ENCODE data around the gene XBP1. TPM values are rescaled to one million over a fixed set of nuclear protein-coding genes. Genes with fewer than 3 reads are reported as not detected.
"Not testable (repeated sequence)": the region's sequence is repeated elsewhere in the genome, so short reads cannot be mapped to it uniquely, and the experiment has no call there.

Gene XBP1
- total RNA-seq, 1 donor = 247 TPM

- no peak overlapping the region for H3K4me3 ChIP-seq (ENCODE audit: low read depth, low read length)
- TF ChIP-seq CTCF (IDR thresholded peaks at IDR 0.05; ENCODE audit: insufficient read depth, low read depth, low read length) = no peak
- no peak for DNase-seq (ENCODE audit: low read depth)
These were observed 26.6 kb upstream of the XBP1 start for GRCh38 chr22:28826921-28827320.

GRCh38 chr22:28826430-28826829, 26.1 kb upstream of the XBP1 start:
- H3K4me3 ChIP-seq (ENCODE audit: low read depth, low read length); DNase-seq (ENCODE audit: low read depth): not testable (repeated sequence)

GRCh38 chr22:28824455-28824854, 24.1 kb upstream of the XBP1 start:
- not testable (repeated sequence) for DNase-seq (ENCODE audit: low read depth); H3K4me3 ChIP-seq (ENCODE audit: low read depth, low read length)

DNA sequence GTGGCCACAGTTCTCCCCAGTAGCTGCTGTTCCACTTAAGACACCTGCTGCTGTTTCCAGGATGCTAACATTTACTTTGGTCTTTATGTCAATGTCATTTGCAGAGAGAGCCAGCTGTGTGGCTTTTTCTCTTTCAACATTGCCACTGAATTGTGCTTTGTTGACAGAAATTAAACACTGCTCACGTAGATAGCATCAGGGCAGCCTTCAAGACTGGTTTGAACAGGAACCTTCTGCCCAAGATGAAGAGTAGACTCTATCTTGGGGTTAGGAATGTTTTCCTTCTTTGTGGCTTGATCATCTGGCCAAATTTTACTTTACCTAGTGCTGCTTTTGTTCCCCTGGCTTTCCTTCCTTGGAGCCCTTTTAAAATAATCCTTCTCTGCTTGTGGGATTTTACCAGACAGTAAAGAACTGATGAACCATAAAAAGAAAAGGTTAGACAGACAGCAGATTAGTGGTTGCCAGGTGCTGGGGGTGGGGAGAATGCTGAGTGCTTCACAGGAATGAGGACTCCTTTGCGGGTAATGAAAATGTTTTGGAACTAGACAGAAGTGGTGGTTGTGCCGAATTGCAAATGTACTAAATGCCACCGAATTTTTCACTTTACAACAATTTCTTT, 22.7 kb upstream of the XBP1 start:
- TF ChIP-seq CTCF (IDR thresholded peaks at IDR 0.05; ENCODE audit: insufficient read depth, low read depth, low read length) = no peak
- no peak for DNase-seq (ENCODE audit: low read depth)
- no peak overlapping the region for H3K4me3 ChIP-seq (ENCODE audit: low read depth, low read length)

- TF ChIP-seq CTCF (IDR thresholded peaks at IDR 0.05; ENCODE audit: insufficient read depth, low read depth, low read length) = no peak
- H3K4me3 ChIP-seq (ENCODE audit: low read depth, low read length) = no peak overlapping the region
- no peak for DNase-seq (ENCODE audit: low read depth)
These were observed 21.1 kb upstream of the XBP1 start for GRCh38 chr22:28821452-28821851.

DNA sequence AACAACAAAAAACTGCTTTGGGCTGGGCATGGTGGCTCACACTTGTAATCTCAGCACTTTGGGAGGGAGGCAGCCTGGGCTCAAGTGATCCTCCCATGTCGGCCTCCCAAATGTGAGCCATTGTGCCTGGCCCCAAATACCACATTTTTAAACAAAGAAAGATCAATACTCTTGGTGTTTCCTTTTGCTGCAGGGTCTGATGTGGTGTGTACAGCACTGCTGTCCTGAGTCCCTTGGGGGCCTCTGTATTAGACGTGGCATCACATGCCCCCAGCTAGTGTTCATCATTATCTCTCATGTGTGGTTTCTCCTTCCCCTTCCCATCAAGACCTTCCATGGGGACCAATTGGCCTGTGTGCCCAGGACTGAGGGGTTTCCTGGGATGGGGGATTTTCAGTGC, 20.5 kb upstream of the XBP1 start:
- no peak for TF ChIP-seq CTCF (IDR thresholded peaks at IDR 0.05; ENCODE audit: insufficient read depth, low read depth, low read length)
- no peak overlapping the region for H3K4me3 ChIP-seq (ENCODE audit: low read depth, low read length)
- no peak for DNase-seq (ENCODE audit: low read depth)

DNA sequence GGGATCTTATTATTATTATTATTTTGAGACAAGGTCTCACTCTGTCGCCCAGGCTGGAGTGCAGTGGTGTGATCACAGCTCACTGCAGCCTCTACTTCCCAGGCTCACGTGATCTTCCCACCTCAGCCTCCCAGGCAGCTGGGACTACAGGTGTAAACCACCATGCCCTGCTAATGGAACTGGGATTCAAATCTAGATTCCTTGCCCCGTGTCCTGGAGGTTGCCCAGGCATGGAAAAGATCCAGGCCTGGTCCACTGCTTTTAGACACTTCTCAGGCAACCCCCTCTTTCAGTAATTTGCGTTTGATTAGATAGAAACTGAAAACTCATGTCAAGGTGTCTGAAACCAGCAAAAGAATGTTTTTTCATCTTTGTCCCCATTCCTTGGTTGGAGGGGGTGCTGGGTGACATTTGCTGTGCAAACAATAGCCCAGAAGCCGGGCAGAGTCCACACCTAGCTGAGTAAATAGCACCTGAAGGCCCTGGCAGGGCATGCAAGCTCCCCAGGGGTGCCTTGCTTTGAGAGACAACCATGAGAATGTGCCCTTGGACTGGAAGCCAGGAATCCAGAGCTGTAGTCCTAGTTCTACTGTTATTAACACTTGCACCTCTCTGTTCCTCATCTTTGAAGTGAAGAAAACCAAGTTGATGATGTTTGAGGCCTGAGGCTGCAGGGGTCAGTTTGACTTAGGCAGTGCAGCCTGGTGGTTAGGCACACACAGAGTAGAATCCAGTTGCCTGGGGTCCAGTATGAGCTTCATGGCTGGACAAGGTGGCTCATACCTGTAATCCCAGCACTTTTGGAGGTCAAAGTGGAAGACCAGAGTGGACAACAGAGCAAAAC, 19.1 kb upstream of the XBP1 start:
- no peak overlapping the region for H3K4me3 ChIP-seq (ENCODE audit: low read depth, low read length)
- no peak for TF ChIP-seq CTCF (IDR thresholded peaks at IDR 0.05; ENCODE audit: insufficient read depth, low read depth, low read length)
- DNase-seq (ENCODE audit: low read depth) = no peak

All from fibroblast of villous mesenchyme (primary cell).